ENCODE data around the gene RBM4B.

The RBM4B gene

GRCh38 chr11:66720899-66721470 lies 43.3 kb upstream of the RBM4B start:
- TF ChIP-seq CTCF (IDR thresholded peaks at IDR 0.05; ENCODE audit: low read depth, low read length, missing control alignments) = no peak
- in situ Hi-C loops (cut with HindIII; ENCODE audit: low sequenced_read_pairs) = no loop called here
- H3K4me3 ChIP-seq (ENCODE audit: low read depth, low read length) = no peak overlapping the region
- DNase-seq (ENCODE audit: low read depth) = no peak

GRCh38 chr11:66720223-66720898 lies 42.7 kb upstream of the RBM4B start:
- DNase-seq (ENCODE audit: low read depth) = peak; percentile 22
- in situ Hi-C loops (cut with HindIII; ENCODE audit: low sequenced_read_pairs) = no loop called here
- TF ChIP-seq CTCF (IDR thresholded peaks at IDR 0.05; ENCODE audit: low read depth, low read length, missing control alignments) = no peak
- H3K4me3 ChIP-seq (ENCODE audit: low read depth, low read length) = no peak overlapping the region

GRCh38 chr11:66719111-66719872 lies 41.6 kb upstream of the RBM4B start:
- no peak for DNase-seq (ENCODE audit: low read depth)
- no peak overlapping the region for H3K4me3 ChIP-seq (ENCODE audit: low read depth, low read length)
- in situ Hi-C loops (cut with HindIII; ENCODE audit: low sequenced_read_pairs) = no loop called here
- no peak for TF ChIP-seq CTCF (IDR thresholded peaks at IDR 0.05; ENCODE audit: low read depth, low read length, missing control alignments)

DNA sequence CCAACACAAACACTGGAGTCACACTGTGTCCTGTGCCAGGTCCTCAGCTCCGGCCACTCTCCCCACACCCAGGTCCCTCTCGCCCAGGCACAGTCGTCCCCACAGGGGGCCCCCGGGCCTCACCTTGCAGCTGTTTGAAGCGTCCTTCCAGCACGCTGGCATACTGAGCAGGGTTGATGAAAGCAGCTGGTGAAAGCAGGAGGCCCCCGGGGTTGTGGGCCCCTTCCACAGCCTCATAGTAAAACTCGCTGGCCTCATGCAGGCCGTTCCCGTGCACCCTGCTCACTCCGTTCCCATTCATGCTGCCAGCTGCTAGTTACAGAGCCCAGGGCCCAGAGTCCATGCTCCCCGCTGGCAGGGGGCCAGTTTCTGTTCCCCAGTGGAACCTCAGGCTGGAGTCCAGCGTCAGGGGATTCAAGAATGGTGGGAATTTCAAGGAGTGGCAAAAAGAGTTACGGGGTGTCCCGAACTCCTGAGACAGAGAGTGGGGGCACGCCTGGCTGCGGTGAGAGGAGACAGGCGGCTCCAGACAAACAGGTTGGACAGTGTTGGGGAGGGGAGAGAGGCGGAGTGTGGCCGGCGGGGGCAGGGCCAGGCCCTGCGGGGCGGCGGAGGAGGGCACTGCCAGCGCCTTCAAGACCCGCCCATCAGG lies 40.8 kb upstream of the RBM4B start:
- no peak overlapping the region for H3K4me3 ChIP-seq (ENCODE audit: low read depth, low read length)
- in situ Hi-C loops (cut with HindIII; ENCODE audit: low sequenced_read_pairs) = no loop called here

DNA sequence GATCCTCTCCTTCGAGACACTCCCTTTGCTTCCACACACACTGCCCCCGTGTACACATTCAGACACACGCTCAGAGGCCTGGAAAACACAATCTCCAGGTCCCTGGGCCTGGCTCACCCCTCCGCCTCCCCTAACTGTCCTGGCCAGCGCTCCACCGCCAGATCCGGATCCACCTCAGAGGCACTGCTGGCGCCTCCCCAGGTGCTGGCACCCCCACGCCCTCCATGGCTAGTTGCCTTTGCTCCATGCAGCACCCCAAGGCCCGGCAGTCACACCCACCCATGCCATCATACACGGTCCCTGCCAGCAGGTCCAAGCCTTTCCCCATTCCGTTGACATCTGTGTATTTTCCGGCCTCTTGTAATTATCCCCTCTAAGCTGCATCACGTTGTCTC lies 40.2 kb upstream of the RBM4B start:
- in situ Hi-C loops (cut with HindIII; ENCODE audit: low sequenced_read_pairs) = no loop called here
- H3K4me3 ChIP-seq (ENCODE audit: low read depth, low read length) = no peak overlapping the region
- DNase-seq (ENCODE audit: low read depth) = no peak
- TF ChIP-seq CTCF (IDR thresholded peaks at IDR 0.05; ENCODE audit: low read depth, low read length, missing control alignments) = no peak

More for the DNA sequence above, 40.8 kb upstream of the RBM4B start:
- no peak for DNase-seq (ENCODE audit: low read depth)
- TF ChIP-seq CTCF (IDR thresholded peaks at IDR 0.05; ENCODE audit: low read depth, low read length, missing control alignments) = no peak

GRCh38 chr11:66716996-66717395 lies 39.3 kb upstream of the RBM4B start:
- TF ChIP-seq CTCF (IDR thresholded peaks at IDR 0.05; ENCODE audit: low read depth, low read length, missing control alignments) = no peak
- in situ Hi-C loops (cut with HindIII; ENCODE audit: low sequenced_read_pairs) = no loop called here
- DNase-seq (ENCODE audit: low read depth) = no peak
- H3K4me3 ChIP-seq (ENCODE audit: low read depth, low read length) = no peak overlapping the region

All from astrocyte of the cerebellum (primary cell).